HG03175 (cell line): ENCODE measurements around the gene PAQR4.

Experiments
- ATAC-seq: cut with Tn5 transposase; IDR thresholded peaks from one replicate; pipeline ENCODE4 v1.9.1; 2021; ENCODE audit warnings: mild to moderate bottlenecking, moderate library complexity; ENCODE audit not compliant: unreplicated experiment

The PAQR4 gene

DNA sequence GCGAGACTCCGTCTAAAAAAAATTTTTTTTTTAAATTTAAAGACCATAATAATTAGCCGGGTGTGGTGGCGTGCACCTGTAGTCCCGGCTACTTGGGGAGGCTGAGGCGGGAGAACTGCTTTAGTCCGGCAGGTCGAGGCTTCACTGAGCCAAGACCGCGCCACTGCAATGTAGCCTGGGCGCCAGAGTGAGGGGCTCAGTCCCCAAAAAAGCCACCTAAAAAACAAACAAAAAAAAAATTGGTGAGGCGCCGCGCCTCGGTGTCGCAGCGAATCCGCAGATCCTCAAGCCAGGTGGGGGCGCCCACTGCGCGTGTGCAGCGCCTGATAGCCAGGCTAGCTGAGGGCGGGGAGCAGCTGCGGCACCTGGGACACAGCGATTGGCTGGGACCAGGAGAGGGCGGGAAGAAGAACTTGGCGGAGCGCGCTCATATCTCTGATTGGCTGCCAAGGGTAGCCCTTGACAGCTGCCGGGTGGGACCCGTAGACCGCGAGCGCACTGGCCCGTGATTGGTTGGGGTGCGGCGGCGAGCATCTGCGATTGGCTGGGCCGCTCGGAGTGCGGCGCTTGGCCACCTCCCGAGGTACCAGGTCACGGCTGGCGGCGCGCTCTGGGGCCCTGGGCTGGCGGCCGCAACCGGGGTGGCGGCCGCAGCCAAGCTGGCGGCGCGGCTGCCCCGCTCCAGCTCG, 34.6 kb downstream of the PAQR4 start:
- ATAC-seq = peak; percentile 93

DNA sequence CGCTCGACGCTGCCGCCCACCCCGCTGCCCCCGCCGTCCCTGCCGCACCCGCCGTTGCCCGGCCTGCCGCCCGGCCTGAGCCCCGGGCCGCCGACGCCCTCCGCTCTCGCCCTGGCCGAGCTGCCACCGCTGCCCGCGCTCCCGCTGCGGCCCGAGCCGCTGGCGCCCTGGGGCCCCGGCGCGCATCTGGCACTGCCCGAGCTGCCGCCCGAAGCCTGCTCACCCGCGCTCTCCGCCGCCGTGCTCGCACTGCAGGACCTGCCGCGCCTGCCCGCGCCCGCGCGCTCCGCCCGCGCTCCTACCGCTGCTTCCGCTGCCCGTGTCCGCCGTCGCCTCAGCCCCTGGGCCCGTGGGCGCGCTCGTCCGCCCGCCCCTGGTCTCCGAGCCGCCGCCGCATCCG, 35.2 kb downstream of the PAQR4 start:
- peak; percentile 12 for ATAC-seq

DNA sequence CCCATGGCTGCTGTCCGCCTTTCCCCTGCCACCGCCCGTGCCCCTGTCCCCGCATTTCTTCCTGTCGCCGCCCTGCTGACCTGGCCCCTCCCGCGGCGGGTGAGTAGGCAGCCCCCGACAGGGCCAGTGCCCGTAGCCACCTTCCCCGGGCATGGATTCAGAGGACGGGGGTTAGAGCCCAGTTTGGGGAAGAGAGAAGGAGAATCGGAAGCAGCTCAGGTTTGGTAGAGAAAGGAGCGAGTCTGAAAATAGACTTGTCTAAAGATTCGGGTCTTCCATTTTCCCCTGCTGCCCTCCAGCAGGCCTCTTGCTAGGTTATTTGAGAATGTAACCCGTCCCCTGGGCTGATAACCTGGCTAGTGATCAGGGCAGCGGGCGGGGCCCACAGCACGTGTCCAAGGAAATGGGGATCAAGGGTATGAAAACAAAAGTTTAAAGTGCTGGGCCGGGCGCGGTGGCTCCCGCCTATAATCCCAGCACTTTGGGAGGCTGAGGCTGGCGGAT, 35.7 kb downstream of the PAQR4 start:
- no peak for ATAC-seq

DNA sequence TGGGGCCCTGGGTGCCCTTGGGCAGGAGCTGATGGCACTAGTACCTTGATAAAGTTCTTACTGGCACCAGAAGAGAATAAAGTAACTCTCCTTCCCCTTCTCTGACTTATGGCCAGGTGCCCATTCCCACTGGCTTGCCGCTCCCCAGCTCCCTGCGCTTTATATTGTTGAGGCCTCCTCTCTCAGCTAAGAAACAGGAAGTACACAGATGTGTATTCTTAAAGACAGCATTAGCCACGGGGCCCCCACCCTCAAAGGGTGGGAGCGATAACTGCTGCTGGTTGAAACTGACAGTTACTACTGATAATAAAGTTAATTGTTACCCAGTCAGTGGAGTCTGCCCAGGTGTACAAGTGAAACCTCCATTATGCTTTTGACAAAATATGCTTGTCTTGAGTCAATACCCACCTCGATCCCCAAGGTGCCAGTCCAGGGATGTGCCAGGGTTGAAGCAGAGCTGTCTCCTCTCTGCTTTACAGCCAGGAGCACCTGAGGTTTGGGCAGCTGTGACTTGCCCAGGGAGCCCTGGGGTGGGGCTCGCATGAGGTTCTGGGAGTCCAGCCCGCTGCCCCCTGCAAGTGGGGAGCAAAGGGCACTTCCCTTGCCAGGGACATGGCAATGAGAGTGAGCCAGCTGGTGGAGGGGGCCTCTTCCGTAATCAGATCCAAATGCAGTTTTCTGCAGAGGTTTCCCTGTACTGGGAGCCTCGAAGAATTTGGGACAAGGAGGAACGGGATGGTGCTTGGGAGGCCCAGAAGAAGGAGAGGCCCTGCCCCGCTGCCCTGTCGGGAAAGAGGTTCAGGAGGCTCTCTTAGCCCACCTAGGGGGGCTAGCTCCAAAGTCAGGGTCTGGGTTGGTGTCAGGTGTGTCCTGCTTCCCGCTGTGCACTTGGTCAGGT, 38.2 kb downstream of the PAQR4 start:
- no peak for ATAC-seq

DNA sequence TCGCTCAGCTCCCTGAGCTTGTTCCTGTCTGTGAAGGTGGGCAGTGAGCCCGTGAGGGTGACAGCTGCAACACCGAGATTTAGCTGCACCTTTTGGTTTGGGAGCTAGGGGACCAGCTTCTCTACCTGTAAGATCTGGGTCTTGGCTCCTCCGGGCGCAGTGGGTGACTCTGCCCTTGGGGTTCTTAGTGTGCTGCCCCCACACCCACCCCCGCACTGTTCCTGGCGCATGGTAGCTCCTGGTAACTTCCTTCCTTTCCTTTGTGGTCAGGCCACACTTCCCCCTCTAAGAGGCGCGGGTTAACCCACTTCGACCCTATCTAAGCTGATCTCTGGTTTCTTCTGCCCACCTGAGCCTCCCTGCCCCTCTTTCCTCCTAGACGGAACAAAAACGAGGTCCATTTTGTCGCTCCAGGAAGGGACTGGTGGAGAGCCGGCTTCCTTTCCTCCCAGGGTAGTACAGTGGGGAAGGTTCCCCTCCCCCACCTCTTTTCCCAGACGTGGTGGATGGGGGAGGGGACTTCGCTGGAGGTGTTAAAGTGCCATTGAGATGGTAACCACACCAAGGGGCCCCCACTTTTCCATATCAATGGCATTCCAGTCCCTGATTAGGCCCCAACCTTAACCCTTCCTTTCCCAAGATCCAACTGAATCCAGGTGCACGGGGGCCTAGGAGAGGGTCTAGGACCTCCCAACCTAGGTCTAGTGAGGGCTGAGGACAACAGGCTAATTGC, 39.0 kb downstream of the PAQR4 start:
- ATAC-seq = no peak

DNA sequence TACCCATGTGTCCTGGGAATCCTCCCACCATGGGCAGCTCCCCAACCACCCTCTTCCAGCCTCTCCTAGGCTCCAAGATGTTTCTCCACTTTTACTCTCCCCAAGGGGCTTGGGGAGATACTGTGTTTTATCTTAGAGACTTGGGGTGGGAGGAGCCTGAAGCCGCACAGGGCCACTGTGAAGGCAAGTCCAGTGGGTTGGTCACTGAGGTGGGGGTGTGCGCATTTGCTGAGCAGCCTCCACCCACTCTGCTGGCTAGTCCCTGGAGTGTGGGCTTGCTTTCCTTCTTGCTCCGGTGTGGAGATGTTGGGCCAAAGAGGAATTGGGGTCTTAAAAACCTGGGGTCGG, 39.5 kb downstream of the PAQR4 start:
- ATAC-seq = no peak

DNA sequence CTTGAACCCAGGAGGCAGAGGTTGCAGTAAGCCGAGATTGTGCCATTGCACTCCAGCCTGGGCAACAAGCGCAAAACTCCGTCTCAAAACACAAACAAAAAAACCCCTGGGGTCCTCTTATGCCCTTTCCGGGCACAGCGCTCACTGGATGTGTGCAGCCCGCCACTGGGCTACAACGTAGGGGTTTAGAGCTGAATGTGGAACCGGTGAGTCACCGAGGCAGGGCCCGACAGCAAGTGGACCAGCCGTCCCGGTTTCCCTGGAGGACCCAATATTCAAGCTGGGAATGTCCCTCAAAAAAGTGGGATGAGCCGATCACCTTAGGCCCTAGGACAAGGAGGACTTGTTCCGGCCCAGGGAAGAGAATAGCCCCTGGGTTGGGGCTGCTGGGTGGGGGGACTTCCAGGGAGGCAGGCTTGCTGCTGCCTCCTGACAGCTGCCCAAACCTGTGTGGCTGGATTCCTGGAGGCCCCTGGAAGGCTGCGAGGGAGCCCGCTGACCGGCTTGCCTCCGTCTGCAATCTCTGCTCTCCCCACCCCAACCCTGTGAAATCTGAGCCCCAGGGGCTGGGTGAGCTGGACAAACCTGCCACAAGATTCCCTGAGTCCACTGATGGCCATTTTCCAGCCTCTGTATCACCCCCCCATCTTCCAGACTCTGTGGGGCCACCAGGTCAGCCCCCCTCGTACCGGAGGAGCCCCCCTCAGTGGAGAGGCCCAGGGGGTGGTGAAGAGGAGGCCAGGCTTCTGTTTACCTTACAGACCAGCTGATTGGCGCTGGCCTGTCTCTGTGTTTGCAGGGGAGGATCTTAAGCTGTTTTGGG, 40.6 kb downstream of the PAQR4 start:
- no peak for ATAC-seq

DNA sequence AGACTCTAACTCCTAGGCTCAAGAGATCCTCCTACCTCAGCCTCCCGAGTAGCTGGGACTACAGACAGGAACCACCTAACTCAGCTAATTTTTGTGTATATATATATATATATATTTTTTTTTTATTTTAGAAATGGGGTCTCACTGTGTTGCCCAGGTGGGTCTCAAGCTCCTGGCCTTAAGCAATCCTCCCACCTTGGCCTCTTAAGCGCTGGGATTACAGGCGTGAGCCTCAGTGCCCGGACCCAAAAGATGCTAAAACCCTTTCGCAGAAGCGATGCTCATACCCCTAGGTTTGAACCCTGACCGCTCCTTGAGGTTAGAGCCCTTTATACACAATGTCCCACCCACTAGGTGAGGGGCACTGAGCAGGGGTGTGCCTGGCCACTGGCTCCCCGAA, 41.4 kb downstream of the PAQR4 start:
- no peak for ATAC-seq

DNA sequence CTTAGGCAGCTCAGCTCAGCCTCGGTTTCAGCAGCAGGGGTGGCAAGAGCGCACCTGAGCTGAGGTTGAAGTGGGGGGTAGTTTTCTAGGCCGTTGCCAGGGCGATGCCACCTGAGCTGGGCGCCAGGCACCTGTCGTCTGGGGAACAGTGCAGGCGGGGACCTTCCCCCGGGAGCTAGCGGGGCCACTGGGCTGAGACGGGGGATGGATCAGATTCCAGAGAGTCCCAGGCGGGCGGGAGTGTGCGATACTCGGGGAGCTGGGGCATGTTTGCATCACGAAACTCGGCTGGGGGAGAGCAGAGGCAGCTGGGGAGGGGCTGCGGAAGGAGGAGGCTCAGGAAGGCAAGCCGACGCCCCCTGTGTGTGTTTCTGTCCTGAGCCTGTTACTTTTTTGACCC, 43.1 kb downstream of the PAQR4 start:
- no peak for ATAC-seq

DNA sequence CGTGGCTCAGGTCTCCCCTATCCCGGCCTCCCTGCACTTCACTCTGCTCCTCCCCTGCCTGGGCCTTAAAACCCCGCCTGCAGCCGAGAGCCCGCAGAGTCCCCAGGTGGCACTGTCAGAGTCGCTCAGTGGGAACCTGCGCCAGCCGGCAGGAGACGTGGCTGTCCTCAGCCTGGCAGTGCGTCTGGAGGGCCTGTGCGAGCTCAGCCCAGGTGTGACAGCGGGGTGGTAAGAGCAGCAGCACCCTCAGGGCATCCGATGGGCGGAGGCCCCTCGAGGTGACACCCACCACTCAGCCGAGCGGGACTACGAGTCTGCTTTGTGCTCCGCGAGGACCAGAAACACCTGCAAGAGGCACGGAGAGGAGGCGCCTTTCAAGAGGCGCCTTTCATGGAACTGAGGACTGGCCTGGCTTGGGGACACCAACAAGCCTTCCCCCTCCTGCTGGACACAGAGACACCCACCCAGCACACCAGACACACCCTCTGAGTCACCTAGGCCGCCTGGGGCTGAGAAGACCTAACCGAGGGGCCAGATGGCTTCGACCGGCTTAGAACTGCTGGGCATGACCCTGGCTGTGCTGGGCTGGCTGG, 43.8 kb downstream of the PAQR4 start, which contains the start of gene CLDN9:
Gene CLDN9 (plus strand): TSS at position 96 of the 593 bp plus-strand sequence. CDS start 440 bp downstream, at position 536.
- ATAC-seq = no peak

DNA sequence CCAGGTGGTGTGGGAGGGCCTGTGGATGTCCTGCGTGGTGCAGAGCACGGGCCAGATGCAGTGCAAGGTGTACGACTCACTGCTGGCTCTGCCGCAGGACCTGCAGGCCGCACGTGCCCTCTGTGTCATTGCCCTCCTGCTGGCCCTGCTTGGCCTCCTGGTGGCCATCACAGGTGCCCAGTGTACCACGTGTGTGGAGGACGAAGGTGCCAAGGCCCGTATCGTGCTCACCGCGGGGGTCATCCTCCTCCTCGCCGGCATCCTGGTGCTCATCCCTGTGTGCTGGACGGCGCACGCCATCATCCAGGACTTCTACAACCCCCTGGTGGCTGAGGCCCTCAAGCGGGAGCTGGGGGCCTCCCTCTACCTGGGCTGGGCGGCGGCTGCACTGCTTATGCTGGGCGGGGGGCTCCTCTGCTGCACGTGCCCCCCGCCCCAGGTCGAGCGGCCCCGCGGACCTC, 44.4 kb downstream of the PAQR4 start:
- no peak for ATAC-seq

DNA sequence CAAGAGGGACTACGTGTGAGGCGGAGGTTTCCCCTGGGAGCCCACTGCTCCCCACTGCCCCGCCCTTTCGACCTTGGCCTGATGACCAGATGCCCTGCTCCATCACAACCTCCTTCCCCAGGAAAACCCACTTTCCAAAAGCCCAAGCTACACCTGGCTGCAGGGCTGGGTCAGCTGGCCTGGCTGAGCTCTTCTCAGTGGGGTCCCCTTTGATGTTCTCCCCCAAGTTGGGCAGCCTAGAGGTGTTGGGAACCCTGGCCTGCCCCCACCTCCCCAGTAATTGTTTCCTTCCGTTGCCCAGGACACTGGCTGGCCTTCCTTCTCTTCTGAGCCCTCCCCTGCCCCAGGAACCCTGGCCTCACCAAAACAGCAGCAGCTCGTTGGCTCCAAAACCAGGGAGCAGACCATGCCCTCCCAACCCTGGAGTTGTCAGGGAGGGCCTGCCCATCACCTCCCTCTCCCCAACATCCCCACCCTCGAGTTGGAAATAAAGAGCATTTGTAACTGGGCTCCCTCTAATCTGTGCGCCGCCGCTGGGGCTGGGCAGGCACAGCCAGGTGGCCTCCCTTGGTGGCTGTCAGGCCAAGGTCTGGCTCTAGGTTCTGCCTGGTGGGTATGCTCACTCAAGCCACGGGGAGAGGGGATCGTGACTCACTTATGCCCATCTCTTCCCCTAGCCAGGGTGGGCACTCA, 45.0 kb downstream of the PAQR4 start:
- ATAC-seq = no peak

DNA sequence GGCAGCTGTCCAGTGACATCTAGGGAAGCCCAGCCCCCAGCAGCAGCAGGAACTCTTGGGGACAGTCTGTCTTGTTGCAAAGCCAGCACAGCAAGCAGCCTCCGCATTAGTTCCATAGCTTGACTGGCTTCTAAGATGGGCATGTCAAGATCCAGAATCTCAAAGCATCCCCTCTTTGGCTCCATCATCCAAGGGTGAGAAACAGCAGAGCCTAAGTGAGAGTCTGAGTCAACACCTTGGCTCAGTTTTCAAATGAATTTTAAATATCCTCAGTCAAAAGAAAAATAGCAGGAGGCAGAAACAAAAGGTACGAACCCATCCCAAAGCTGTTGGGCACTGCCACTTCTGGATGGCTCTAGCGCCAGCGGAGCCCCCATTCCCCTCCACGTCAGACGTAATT, 45.8 kb downstream of the PAQR4 start:
- no peak for ATAC-seq

DNA sequence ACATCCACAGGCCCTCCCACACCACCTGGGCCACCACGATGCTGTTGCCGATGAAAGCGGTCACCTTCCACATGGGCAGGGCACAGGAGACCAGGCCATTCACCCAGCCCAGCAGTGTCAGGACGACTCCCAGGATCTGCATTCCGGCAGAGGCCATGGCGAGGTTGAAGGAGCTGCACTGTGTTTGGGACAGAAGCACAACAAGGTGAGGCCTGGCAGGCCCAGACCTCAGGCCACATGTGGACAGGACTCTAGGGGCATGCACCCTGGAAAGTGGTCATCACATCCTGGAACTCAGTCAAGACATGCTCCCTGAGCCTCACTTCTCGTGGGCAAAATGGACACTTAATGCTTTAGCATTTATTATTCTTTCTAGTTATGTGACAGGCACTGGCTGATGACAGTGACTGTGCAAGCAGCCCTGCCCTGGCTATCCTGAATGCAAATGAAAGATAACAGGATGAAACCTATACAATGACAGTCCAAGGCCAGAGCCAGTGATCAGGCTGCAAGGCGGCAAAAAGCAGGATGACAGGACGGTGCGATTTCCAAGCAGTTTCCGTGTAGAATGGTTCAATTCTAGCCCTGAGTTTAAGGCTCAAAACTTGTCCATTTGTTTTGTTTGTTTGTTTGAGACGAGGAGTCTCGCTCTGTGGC, 46.8 kb downstream of the PAQR4 start:
- no peak for ATAC-seq

DNA sequence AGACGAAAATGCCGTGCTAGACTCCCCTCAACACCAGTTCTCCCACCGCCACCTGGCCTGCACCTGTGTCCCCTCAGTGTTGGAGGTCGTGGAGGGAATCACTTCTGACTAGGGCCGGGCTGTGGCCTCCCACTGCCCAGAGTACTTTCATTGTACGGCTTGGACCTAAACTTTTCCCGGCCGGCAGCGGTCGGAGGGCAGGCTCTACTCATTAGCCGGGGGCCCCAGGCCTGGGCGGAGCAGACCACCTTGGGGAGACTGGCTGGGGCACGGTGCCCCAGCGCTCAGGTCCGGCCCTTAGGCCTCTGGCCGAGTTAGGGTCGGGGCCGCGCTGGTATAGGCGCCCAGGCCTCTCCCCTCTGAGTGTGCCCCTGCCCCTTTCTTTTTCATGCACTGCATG, 48.2 kb downstream of the PAQR4 start:
- ATAC-seq = no peak

DNA sequence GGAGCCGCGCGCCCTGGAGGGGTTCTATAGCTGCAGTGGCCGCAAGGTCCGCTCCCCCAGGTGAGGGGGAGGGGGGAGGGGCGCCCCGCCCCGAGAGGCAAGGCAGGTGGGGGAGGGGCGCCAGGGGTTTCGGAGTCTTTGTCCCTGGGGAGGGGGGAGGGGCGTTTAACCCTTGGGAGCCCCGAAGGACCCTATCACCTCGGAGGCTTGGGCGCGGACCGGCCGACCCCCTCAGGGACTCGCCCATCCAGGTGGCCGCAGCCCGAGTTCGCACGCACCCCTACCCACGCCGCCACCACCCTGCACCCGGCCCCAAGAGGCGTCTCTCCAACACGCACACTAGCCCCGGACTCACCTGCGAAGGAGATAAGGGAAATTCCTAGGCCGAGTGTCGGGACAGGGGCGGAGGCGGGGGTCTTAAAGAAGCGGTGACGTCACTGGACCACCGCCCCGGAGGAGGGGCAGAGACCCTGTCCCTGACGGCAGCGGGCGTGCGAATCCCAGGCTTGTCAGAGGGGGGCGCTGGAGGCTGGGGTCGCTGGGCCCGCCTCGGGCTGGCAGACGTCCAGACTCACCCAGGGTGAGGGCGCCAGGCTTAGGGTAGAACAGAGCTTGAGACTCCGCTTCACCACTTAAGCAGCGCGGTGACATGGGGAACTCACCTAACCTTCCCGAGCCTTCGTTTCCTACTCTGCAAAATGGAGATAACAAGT, 48.8 kb downstream of the PAQR4 start, which contains the start of gene CLDN6:
Gene CLDN6 (minus strand): TSS at position 390 of the 713 bp plus-strand sequence. CDS start 2,162 bp downstream, outside the sequence.
- no peak for ATAC-seq

DNA sequence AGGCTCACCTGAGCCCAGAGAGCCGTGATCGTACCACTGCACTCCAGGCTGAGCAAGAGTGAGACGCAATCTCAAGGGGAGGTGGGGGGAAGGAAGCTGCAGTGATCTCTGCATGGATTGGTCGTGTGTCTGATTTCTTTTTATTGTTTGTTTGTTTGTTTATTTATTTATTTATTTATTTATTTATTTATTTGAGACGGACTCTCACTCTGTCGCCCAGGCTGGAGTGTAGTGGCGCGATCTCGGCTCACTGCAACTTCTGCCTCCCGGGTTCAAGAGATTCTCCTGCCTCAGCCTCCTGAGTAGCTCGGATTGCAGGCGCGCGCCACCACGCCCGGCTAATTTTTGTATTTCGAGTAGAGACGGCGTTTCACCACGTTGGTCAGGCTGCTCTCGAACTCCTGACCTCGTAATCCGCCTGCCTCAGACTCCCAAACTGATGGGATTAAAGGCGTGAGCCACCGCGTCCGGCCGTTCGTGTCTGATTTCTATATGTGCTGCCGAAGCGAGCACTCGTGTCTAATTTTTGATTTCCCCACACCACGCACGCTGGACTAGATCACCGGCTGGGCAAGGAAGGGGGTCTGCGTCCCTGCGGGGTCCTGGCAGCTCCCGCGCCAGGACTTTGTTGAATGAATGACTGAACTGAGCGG, 50.6 kb downstream of the PAQR4 start:
- ATAC-seq = no peak

DNA sequence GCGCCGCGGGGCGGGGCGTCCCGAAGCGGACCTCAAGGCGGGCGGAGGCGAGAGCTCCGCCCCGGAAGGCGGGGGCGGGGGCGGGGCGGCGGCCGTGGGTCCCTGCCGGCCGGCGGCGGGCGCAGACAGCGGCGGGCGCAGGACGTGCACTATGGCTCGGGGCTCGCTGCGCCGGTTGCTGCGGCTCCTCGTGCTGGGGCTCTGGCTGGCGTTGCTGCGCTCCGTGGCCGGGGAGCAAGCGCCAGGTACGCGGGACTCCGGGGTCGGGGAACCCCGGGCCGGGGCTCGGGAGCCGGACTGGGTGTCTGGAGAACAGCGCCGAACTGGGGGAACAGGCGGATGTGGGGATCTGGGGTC, 51.1 kb downstream of the PAQR4 start, which contains the start of gene TNFRSF12A:
Gene TNFRSF12A (plus strand): TSS at position 122 of the 357 bp plus-strand sequence. CDS start 30 bp downstream, at position 152.
- ATAC-seq = no peak
